Effector memory CD4-positive, alpha-beta T cell (primary cell): Measurements from ENCODE around the gene POTEF.
"Not testable (repeated sequence)": the region's sequence is repeated elsewhere in the genome, so short reads cannot be mapped to it uniquely, and the experiment has no call there.

Experiments used
- DNase-seq, 3 donors: peaks; one replicate each; pipeline ENCODE4 v3.0.0-alpha.2; 2020
- H3K27ac ChIP-seq: 2 replicates; pipeline ENCODE4 v1.7.0; 2013; ENCODE audit warnings: mild to moderate bottlenecking, low read length, moderate library complexity; ENCODE audit not compliant: insufficient read depth, poor library complexity, severe bottlenecking
- H3K27me3 ChIP-seq: replicated peaks from 2 replicates; pipeline ENCODE4 v1.7.0; 2013; ENCODE audit warnings: mild to moderate bottlenecking, low read length; ENCODE audit not compliant: insufficient read depth, control insufficient read depth, poor library complexity, severe bottlenecking
- H3K36me3 ChIP-seq: 2 replicates; pipeline ENCODE4 v1.7.0; 2013; ENCODE audit warnings: mild to moderate bottlenecking, low read length, moderate library complexity; ENCODE audit not compliant: control insufficient read depth, insufficient read depth
- H3K4me1 ChIP-seq: 2 replicates; pipeline ENCODE4 v1.7.0; 2013; ENCODE audit warnings: low read length, mild to moderate bottlenecking; ENCODE audit not compliant: control insufficient read depth, insufficient read depth, poor library complexity, severe bottlenecking
- H3K4me3 ChIP-seq: 2 replicates; pipeline ENCODE4 v1.7.0; 2013; ENCODE audit warnings: low read length, low read depth, mild to moderate bottlenecking; ENCODE audit not compliant: insufficient read depth, poor library complexity, severe bottlenecking
- H3K9me3 ChIP-seq: 2 replicates; pipeline ENCODE4 v1.7.0; 2013; ENCODE audit warnings: mild to moderate bottlenecking, low read length, moderate library complexity; ENCODE audit not compliant: control insufficient read depth

Gene POTEF

DNA sequence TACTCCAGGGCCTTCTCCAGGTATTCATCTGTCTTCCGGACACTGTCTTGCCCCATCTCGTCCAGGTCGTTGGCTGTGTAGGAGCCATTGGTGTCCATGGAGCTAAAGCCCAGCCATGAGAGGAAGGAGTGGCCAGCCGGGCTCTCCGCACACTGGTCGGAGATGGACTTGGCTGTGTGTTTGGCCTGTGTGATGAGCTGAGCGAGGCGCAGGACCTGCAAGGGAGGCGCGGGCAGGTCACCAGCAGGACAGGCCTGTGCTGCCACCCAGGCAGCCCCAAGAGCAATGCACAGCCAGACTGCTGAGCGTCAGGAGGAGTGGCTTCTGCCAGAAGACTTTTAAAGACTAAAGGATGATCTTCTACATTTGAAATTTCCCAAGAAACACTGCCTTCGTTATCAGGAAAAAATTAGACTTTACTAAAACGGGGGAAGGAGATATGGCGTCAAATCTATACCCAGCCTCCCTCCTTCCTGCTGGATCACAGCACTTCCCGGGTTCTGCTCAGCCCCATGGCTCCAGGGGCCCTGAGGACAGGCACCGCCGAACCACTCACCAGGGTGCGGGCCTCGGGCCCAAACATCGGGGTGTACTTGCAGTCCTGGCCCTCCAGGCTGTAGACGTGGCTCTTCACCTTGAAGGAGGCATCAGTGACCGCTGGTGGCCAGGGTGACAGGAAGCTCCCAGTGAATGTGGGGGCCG is 24.9 kb upstream of the POTEF start:
- not testable (repeated sequence) for H3K4me3 ChIP-seq, H3K9me3 ChIP-seq, H3K27me3 ChIP-seq, DNase-seq, H3K4me1 ChIP-seq, H3K27ac ChIP-seq
- H3K36me3 ChIP-seq: peaks cover 16% of the 10 kb centered on the region

DNA sequence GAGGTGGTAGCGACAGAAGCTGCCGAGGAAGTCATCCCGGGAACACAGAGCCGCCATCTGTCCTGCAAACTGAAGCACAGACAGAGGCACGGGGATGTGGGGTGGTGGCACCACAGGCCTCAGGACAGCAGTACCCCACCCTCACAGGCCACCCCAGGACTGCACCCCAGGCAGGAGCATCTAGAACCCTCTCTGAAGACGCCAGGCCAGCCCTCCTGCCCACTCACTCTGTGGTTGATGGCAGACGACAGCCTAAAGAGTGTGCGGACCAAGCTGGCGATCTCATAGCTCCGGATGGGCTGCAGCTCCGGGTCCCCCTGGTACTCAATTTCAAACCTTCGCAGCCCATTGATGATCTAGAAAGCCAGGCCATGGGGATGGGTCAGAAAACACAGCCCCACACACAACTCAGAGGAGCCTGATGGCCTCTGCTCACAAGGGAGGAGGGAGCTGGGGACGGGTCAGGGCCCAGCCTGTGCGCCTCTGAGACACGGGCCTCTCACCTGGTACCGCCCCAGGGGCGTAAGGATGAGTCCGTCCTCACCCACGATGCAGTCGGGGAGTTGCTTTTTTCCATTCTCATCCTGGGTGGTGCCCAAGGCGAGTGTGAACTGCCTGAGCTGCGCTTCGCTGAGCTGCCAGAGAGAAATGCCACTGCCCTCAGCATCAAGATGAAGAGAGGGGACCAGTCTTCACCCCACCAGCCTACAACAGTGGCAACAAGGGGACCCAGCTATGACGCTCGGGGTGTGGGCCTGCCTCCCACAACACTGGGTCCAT is 24.0 kb upstream of the POTEF start:
- peaks cover 16% of the 10 kb centered on the region for H3K36me3 ChIP-seq
- no peak for DNase-seq
- H3K9me3 ChIP-seq: no peaks in the 10 kb centered on the region
- H3K4me3 ChIP-seq: no peak overlapping the region
- no peak overlapping the region for H3K27ac ChIP-seq
- no peaks in the 10 kb centered on the region for H3K4me1 ChIP-seq
- no peaks in the 10 kb centered on the region for H3K27me3 ChIP-seq

DNA sequence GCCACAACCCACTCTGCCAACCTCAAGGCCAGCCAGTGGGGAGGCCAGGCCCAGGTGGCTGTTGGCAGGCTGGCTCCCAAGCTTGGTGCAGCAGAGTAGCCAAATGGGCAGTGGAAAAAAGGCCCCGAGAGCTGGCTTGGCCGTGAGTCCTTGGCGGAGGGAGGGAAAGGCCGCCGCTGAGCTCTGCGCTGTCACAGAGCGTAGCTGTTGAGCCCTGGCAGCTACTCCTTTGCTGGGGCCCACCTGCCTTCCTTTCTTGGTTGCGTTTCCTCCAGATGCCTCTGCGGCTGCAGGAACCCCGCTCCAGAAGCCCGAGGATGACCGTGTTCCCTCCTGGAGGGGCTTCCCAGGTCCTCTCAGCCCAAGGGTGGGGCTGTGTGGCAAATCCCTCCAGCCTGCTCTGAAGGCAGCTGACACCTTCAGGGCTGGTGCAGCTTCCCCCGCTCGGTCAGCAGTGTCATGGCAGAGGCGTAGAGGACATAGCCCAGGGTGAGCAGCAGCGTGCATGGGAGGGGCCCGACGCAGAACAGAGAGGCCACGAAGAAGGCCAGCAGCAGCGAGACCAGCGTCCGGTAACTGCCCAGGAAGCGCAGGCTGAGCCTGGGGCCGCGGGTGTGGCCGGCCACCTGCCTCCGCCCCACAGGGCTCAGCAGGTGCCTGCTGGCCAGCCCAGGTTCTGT is 23.3 kb upstream of the POTEF start:
- H3K9me3 ChIP-seq, H3K4me1 ChIP-seq, DNase-seq, H3K27me3 ChIP-seq, H3K27ac ChIP-seq, H3K4me3 ChIP-seq: not testable (repeated sequence)
- peaks cover 16% of the 10 kb centered on the region for H3K36me3 ChIP-seq

DNA sequence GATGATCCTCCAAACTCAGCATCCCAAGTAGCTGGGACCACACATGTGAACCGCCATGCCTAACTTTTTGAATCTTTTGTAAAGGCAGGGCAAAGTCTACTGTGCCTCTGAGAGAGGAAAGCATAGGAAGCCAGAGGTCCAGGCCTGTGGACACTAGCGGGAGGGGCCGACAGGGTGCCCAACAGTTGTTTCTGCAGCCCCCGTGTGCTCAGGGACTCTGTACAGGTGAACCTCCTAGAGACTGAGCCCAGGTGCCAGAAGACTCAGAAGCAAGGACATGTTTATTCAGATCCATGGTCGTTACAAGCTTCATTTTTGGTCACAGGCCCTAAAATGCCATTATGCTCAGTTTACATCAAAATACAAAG is 22.1 kb upstream of the POTEF start:
- not testable (repeated sequence) for H3K9me3 ChIP-seq, H3K4me1 ChIP-seq, H3K27ac ChIP-seq, H3K4me3 ChIP-seq, DNase-seq, H3K27me3 ChIP-seq
- H3K36me3 ChIP-seq: peaks cover 16% of the 10 kb centered on the region

DNA sequence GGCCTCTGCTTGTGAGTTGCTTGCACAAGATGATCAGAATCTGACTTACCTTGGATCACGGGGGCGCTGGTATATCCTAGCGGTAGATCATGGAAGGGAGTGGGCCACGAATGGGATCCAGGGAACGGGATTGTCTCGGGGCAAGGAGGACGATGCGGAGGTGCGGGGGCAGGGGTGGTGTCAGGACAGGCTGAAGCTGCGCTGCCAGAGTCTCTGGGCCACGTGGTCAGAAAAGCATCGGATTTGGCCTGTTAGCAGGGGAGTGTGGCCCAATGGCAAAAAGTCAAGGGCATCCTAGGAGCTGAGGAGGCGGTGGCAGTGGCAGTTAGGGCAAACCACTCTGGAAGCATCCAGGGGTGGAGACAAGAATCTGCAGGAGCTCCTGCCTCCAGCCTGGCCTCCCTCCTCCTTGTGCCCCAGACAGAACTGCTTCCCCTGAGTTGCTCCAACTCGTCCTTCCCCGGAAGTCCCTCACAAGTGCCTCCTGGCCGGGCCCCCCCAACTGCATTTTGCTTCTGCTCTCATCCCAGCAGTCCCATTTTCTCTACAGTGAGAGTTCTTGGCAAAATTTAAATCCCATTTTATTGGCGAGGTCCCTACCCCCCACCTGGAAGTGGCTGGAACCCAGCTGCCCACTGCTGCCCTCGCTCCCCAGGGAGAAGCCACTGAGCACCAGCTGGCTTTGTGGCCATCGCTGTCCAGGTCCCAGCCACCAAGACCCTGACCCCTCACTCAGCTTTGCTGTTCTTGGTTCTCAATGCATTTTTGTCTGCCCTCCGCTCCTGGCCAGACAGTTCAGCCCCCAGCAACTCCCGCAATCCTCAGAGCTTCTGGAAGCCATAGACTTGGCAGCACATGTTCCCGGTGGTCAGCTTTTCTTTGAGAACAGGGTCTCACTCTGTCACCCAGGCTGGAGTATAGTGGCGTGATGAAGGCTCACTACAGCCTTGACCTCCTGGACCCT is 21.4 kb upstream of the POTEF start:
- Histone ChIP-seq H3K4me1 (no peaks in the 10 kb centered on the region), H3K9me3 (no peaks in the 10 kb centered on the region), H3K27ac (no peak overlapping the region), H3K36me3 (peaks cover 16% of the 10 kb centered on the region), H3K27me3 (no peaks in the 10 kb centered on the region), H3K4me3 (no peak overlapping the region)
- DNase-seq: no peak

DNA sequence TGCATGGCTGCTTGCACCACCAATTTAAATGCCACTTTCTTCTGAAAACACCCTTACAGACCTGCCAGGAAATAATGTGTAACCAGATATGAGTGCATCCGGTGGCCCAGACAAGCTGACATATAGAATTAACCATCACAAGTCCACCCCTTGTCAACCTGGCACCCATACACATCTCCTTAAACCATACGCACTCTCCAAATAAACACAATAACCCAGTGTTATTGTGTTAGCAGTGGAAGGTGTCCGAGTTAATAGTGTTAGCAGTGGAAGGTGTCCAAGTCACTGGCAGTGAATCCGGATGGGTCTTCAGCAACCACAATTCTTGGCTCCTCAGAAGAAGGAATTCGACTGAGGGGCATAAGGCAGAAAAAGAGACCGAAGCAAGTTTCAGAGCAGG is 19.5 kb upstream of the POTEF start:
- H3K27me3 ChIP-seq, H3K4me1 ChIP-seq, H3K4me3 ChIP-seq, DNase-seq, H3K9me3 ChIP-seq, H3K27ac ChIP-seq: not testable (repeated sequence)
- H3K36me3 ChIP-seq: peaks cover 10% of the 10 kb centered on the region

DNA sequence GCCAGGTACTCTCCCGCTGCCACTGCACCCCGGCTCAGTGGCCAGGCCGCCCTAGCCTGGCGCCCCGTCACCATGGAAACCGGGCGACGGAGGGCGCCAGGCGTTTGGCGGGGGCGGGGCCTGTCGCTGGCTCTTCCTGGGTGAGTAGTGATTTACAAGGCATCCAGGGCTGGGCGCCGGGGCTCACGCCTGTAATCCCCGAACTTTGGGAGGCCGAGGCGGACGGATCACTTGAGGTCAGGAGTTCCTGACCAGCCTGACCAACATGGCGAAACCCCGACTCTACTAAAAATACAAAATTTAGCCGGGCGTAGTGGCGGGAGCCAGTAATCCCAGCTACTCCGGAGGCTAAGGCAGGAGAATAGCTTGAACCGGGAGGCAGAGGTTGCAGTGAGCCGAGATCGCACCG is 16.0 kb upstream of the POTEF start, which contains the start of gene CCDC74B:
TSS of gene CCDC74B (minus strand) at position 107 of the 409 bp plus-strand sequence. CDS start 116 bp downstream, outside the sequence.
- H3K27me3 ChIP-seq, H3K36me3 ChIP-seq, H3K4me1 ChIP-seq, H3K27ac ChIP-seq, H3K9me3 ChIP-seq: not testable (repeated sequence)
- H3K4me3 ChIP-seq: peak within 1 kb of the TSS; percentile 29
- DNase-seq: peak; percentile 28 to 47 (median 40)

DNA sequence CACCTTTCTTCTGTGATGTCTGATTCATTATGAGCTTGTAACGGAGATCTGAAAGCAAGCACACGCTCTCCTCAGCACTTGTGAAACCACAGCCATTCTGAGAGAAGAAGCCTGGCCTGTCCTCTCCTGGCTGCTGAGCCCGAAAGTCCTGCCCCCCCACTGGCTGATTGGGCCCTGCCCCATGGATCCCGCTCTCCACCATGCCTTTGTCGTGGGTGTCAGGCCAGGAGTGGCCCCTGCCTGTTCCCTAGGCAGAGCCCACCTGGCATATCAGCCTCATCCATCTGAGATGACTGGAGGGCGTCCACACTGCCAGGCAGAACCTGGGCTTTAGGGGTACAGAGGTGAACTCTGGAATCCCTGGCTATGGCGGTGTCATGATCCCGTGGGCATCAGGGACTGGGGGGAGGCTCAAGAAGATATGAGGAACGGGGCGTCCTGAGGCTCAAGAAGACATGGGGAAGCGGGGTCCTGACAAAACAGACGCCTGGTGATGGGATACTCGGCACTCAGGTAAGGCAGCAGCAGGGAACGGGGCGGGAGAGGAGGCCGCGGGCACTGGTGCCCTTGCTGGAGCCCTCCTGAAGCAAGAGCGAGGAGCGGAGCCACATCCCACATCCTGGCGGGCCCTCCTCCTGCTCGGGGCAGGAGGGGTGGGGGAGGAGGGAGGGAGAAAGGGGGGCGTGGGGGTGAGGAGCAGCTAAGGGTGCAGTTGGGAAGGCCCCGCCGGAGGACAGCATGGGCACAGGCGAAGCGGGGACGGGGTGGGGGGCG is 14.4 kb upstream of the POTEF start:
- not testable (repeated sequence) for DNase-seq, H3K36me3 ChIP-seq, H3K9me3 ChIP-seq, H3K27ac ChIP-seq, H3K4me3 ChIP-seq, H3K4me1 ChIP-seq, H3K27me3 ChIP-seq
